Muscle layer of duodenum (tissue), 2 donors: Measurements from ENCODE around the gene SRGAP2C.
"Not testable (repeated sequence)": the region's sequence is repeated elsewhere in the genome, so short reads cannot be mapped to it uniquely, and the experiment has no call there.

Source experiments
- H3K27ac ChIP-seq: one replicate; pipeline ENCODE4 v1.7.0; 2013; ENCODE audit warnings: mild to moderate bottlenecking, low read length
- H3K27me3 ChIP-seq: one replicate; pipeline ENCODE4 v1.7.0; 2013; ENCODE audit warnings: low read depth, mild to moderate bottlenecking, control low read depth, low read length
- H3K36me3 ChIP-seq, 2 donors: one replicate each; pipeline ENCODE4 v1.7.0; 2013; ENCODE audit warnings: low read length in 2 of 2, control low read depth in 1 of 2, mild to moderate bottlenecking in 1 of 2; ENCODE audit not compliant: insufficient read depth in 2 of 2, control insufficient read depth in 1 of 2
- H3K4me1 ChIP-seq, 2 donors: one replicate each; pipeline ENCODE4 v1.7.0; 2013; ENCODE audit warnings: low read length in 2 of 2, mild to moderate bottlenecking in 2 of 2, control low read depth in 1 of 2, moderate library complexity in 1 of 2; ENCODE audit not compliant: insufficient read depth in 2 of 2, control insufficient read depth in 1 of 2
- H3K4me3 ChIP-seq, 2 donors: one replicate each; pipeline ENCODE4 v1.7.0; 2013; ENCODE audit warnings: low read length in 2 of 2, low read depth in 1 of 2, mild to moderate bottlenecking in 1 of 2
- H3K9me3 ChIP-seq, 2 donors: one replicate each; pipeline ENCODE4 v1.7.0; 2013; ENCODE audit warnings: low read length in 2 of 2, control low read depth in 1 of 2, mild to moderate bottlenecking in 1 of 2; ENCODE audit not compliant: control insufficient read depth in 1 of 2
- donor health status: healthy.

SRGAP2C gene

GRCh38 chr1:121332599-121333562, 148.1 kb downstream of the SRGAP2C start:
- H3K9me3 ChIP-seq, H3K27ac ChIP-seq, H3K4me1 ChIP-seq, H3K36me3 ChIP-seq, H3K27me3 ChIP-seq, H3K4me3 ChIP-seq: not testable (repeated sequence)

- not testable (repeated sequence) for H3K36me3 ChIP-seq, H3K27ac ChIP-seq, H3K9me3 ChIP-seq, H3K4me1 ChIP-seq, H3K27me3 ChIP-seq, H3K4me3 ChIP-seq
Measured at GRCh38 chr1:121337958-121338357, 153.2 kb downstream of the SRGAP2C start.

- H3K9me3 ChIP-seq, H3K4me3 ChIP-seq, H3K36me3 ChIP-seq, H3K4me1 ChIP-seq, H3K27ac ChIP-seq, H3K27me3 ChIP-seq: not testable (repeated sequence)
Measured at GRCh38 chr1:121339611-121340010, 154.8 kb downstream of the SRGAP2C start.

- H3K27me3 ChIP-seq, H3K4me3 ChIP-seq, H3K36me3 ChIP-seq, H3K9me3 ChIP-seq, H3K27ac ChIP-seq, H3K4me1 ChIP-seq: not testable (repeated sequence)
Measured at GRCh38 chr1:121343311-121343906, 158.6 kb downstream of the SRGAP2C start.

- not testable (repeated sequence) for H3K36me3 ChIP-seq, H3K27me3 ChIP-seq, H3K27ac ChIP-seq, H3K4me3 ChIP-seq, H3K9me3 ChIP-seq, H3K4me1 ChIP-seq
Measured at GRCh38 chr1:121344355-121344754, 159.6 kb downstream of the SRGAP2C start.

GRCh38 chr1:121346654-121347053, 161.9 kb downstream of the SRGAP2C start:
- H3K4me3 ChIP-seq, H3K27me3 ChIP-seq, H3K36me3 ChIP-seq, H3K27ac ChIP-seq, H3K4me1 ChIP-seq, H3K9me3 ChIP-seq: not testable (repeated sequence)

GRCh38 chr1:121347476-121347875, 162.7 kb downstream of the SRGAP2C start:
- H3K9me3 ChIP-seq, H3K27me3 ChIP-seq, H3K36me3 ChIP-seq, H3K4me3 ChIP-seq, H3K27ac ChIP-seq, H3K4me1 ChIP-seq: not testable (repeated sequence)

GRCh38 chr1:121348115-121348514, 163.3 kb downstream of the SRGAP2C start:
- H3K9me3 ChIP-seq, H3K4me3 ChIP-seq, H3K27ac ChIP-seq, H3K27me3 ChIP-seq, H3K36me3 ChIP-seq, H3K4me1 ChIP-seq: not testable (repeated sequence)

- not testable (repeated sequence) for H3K4me1 ChIP-seq, H3K27ac ChIP-seq, H3K36me3 ChIP-seq, H3K4me3 ChIP-seq, H3K27me3 ChIP-seq, H3K9me3 ChIP-seq
Measured at GRCh38 chr1:121349332-121349967, 164.7 kb downstream of the SRGAP2C start.

- not testable (repeated sequence) for H3K4me3 ChIP-seq, H3K4me1 ChIP-seq, H3K36me3 ChIP-seq, H3K9me3 ChIP-seq, H3K27me3 ChIP-seq, H3K27ac ChIP-seq
Measured at GRCh38 chr1:121355711-121356420, 171.1 kb downstream of the SRGAP2C start.

- not testable (repeated sequence) for H3K36me3 ChIP-seq, H3K27ac ChIP-seq, H3K27me3 ChIP-seq, H3K4me3 ChIP-seq, H3K4me1 ChIP-seq, H3K9me3 ChIP-seq
Measured at GRCh38 chr1:121356819-121357218, 172.0 kb downstream of the SRGAP2C start.
